ENCODE results near the gene RELL1. TPM values are rescaled to one million over a fixed set of nuclear protein-coding genes. Genes with fewer than 3 reads are reported as not detected.

The RELL1 gene
- total RNA-seq, 1 donor from 2014 or later, result 22.2 TPM

DNA sequence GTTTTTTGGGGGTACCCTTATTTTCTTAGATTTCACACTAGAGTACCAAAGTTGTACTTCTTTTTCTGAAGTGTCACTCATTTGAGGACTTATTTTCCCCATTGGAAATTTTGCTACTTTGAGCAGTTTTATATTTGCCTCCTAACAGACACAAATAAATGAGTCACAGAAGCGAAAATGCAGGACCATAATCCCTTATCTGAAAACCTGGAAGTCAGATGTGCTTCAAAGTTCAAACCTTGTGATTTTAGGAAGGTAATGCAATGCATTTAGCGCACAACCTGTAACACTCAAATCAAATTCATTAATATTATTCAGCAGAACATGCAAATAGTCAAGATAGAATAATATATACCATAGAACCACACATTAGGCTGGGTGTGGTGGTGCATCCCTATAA, 6.9 kb downstream of the RELL1 start:
- Histone ChIP-seq H3K4me1 (peaks cover 80% of the 10 kb centered on the region), H3K27me3 (ENCODE audit: low read depth) (no peaks in the 10 kb centered on the region), H3K9me3 (replicated peaks) (no peaks in the 10 kb centered on the region), H3K4me3 (no peak overlapping the region), H3K36me3 (no peaks in the 10 kb centered on the region), H3K27ac (replicated peaks) (no peak overlapping the region)
- DNase-seq, result no peak
- intact Hi-C loops (cut with micrococcal nuclease), result no loop called here
- TF ChIP-seq, protein P1, sequence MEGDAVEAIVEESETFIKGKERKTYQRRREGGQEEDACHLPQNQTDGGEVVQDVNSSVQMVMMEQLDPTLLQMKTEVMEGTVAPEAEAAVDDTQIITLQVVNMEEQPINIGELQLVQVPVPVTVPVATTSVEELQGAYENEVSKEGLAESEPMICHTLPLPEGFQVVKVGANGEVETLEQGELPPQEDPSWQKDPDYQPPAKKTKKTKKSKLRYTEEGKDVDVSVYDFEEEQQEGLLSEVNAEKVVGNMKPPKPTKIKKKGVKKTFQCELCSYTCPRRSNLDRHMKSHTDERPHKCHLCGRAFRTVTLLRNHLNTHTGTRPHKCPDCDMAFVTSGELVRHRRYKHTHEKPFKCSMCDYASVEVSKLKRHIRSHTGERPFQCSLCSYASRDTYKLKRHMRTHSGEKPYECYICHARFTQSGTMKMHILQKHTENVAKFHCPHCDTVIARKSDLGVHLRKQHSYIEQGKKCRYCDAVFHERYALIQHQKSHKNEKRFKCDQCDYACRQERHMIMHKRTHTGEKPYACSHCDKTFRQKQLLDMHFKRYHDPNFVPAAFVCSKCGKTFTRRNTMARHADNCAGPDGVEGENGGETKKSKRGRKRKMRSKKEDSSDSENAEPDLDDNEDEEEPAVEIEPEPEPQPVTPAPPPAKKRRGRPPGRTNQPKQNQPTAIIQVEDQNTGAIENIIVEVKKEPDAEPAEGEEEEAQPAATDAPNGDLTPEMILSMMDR (IDR thresholded peaks at IDR 0.05; ENCODE audit: borderline replicate concordance), result no peak

DNA sequence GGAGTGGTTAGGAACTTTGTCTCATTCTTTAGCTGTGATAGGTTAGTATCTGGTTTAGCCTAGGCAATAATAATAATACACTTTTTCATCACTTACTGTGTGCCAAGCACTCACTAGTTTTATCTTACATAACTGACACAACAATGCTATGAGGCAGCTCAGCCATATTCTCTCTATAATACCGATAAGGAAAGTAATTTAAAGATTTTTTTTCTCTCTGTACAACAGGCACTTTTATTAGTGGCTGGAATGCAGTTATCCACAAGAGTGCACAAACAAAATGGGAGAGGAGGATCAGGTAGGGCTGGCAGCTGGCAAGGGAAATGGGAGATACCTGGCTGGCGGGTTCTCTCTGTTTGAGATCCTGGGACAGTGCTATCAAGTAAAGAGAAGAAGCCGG, 7.6 kb downstream of the RELL1 start:
- Histone ChIP-seq H3K9me3 (replicated peaks) (no peaks in the 10 kb centered on the region), H3K36me3 (no peaks in the 10 kb centered on the region), H3K27ac (replicated peaks) (no peak overlapping the region), H3K4me1 (peaks cover 81% of the 10 kb centered on the region), H3K4me3 (no peak overlapping the region), H3K27me3 (ENCODE audit: low read depth) (no peaks in the 10 kb centered on the region)
- intact Hi-C loops (cut with micrococcal nuclease), result no loop called here
- TF ChIP-seq, protein P1 (IDR thresholded peaks at IDR 0.05; ENCODE audit: borderline replicate concordance), result no peak
- DNase-seq, result no peak

DNA sequence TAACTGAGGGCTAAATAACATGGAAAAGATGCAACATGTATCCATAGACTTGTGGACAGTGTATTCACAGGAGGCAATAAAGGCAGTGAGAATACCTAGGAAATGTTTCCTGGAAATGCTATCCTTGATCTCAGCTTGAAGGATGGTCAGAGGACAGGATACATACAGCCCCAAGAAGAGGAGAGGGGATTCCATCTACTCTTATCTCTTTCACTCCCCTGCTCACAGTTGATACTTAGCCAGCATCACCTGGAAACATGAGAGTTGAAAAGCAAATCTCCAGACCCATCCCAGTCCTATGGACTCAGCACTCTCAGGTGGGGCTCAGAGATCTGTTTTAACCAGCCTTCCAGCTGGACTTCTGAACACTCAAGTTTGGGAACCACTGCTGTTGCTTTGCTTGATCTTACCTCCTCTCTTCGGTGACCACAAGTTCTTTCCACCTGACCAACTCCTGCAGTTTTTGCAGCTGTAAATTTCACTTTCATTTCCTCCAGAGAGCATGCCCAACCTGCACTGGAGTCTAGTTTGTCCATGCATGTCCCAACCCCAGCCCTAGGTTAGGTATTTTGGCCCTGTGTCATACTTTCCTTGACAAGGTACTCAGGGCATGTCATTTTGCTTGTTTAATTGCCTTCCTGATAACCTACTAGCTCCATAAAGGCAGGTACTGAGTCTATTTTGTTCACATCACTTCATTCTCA, 10.4 kb downstream of the RELL1 start:
- intact Hi-C loops (cut with micrococcal nuclease), result no loop called here

DNA sequence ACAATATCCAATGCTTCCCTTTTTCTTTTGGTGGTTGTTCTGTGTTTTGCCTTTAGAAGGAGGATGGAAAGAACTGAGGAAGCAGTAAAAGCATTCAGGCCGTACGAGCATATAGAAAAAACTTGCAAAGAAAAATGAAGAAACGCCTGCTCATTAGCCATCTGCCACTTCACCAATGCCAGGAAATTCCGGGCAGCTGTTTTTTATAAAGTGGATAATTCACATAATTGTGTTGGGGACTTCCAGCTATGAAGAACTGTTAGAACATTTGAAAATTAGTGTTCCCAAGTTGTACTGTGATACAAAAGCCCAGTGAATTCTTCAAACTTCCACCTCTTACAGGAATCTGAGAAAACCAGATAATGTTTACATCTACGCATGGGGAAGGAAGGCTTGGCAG, 11.7 kb downstream of the RELL1 start:
- H3K4me3 ChIP-seq, result no peak overlapping the region
- H3K4me1 ChIP-seq, result peaks cover 88% of the 10 kb centered on the region
- no peaks in the 10 kb centered on the region for H3K27me3 ChIP-seq (ENCODE audit: low read depth)
- intact Hi-C loops (cut with micrococcal nuclease), result no loop called here
- no peaks in the 10 kb centered on the region for H3K36me3 ChIP-seq
- TF ChIP-seq, protein P1 (IDR thresholded peaks at IDR 0.05; ENCODE audit: borderline replicate concordance), result no peak
- H3K27ac ChIP-seq (replicated peaks), result peak overlapping the region; percentile 0
- H3K9me3 ChIP-seq (replicated peaks), result no peaks in the 10 kb centered on the region
- DNase-seq, result no peak

More for the DNA sequence above, 10.4 kb downstream of the RELL1 start:
- no peaks in the 10 kb centered on the region for H3K27me3 ChIP-seq (ENCODE audit: low read depth)
- H3K36me3 ChIP-seq, result no peaks in the 10 kb centered on the region
- no peak overlapping the region for H3K4me3 ChIP-seq
- H3K4me1 ChIP-seq, result peaks cover 89% of the 10 kb centered on the region
- TF ChIP-seq, protein P1 (IDR thresholded peaks at IDR 0.05; ENCODE audit: borderline replicate concordance), result no peak
- DNase-seq, result no peak
- H3K27ac ChIP-seq (replicated peaks), result no peak overlapping the region
- no peaks in the 10 kb centered on the region for H3K9me3 ChIP-seq (replicated peaks)

DNA sequence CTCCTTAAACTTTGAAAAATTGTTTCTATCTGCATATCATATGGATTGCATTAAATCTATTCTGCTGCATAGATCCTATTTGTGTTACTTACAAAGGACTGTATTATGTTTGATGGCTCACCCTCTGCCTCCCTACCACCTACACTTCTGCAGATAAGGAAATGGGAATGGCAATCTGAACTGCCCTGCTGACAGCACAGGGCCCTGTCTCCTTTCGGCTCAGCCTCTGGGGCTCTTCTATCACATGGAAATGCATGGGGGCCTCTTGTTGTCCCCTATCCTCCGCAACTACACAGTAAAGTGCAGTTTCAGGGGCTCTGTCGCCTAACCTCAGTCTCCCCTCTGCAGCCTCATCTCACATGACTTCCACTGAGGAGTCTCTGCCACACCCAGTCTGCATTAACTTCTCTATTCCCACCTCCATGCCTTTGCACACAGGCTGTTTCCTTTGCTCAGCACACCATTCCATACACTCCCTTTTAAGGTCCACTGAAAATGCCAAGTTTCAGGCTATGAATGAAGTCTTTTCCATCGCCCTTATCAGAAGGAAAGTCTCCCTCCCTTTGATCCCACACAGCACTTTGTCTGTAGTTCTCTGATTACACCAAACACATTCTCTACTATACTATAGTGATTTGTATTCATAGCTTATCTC, 12.5 kb downstream of the RELL1 start:
- TF ChIP-seq, protein P1 (IDR thresholded peaks at IDR 0.05; ENCODE audit: borderline replicate concordance), result no peak
- Histone ChIP-seq H3K27me3 (ENCODE audit: low read depth) (no peaks in the 10 kb centered on the region), H3K36me3 (no peaks in the 10 kb centered on the region), H3K4me3 (no peak overlapping the region), H3K27ac (replicated peaks) (no peak overlapping the region), H3K4me1 (peaks cover 80% of the 10 kb centered on the region), H3K9me3 (replicated peaks) (no peaks in the 10 kb centered on the region)
- no peak for DNase-seq
- intact Hi-C loops (cut with micrococcal nuclease), result no loop called here
